Transverse colon (tissue), 4 donors: ENCODE data around the gene PROKR1. TPM values are rescaled to one million over a fixed set of nuclear protein-coding genes. Genes with fewer than 3 reads are reported as not detected.

Source experiments
- DNase-seq: peaks from one replicate; pipeline ENCODE4 v3.0.0-alpha.2; 2019
- H3K27ac ChIP-seq, 4 donors: fragments of 200-600 bp; sonication (generic); 2 replicates each; pipeline ENCODE4 v1.5.1; 2016 to 2018; ENCODE audit warnings: inconsistent platforms in 4 of 4
- H3K27me3 ChIP-seq: fragments of 200-600 bp; sonication (generic); 2 replicates; pipeline ENCODE4 v1.5.1; 2017; ENCODE audit warnings: inconsistent platforms
- H3K36me3 ChIP-seq, 4 donors: fragments of 200-600 bp; sonication (generic); 2 replicates each; pipeline ENCODE4 v1.5.1; 2017 to 2019; ENCODE audit warnings: inconsistent platforms in 4 of 4
- H3K4me1 ChIP-seq, 4 donors: fragments of 200-600 bp; sonication (generic); 2 replicates each; pipeline ENCODE4 v1.5.1; 2017 to 2020; ENCODE audit warnings: inconsistent platforms in 4 of 4
- H3K4me3 ChIP-seq, 4 donors: fragments of 200-600 bp; sonication (generic); 1 replicate in 1 of 4; 2 replicates in 3 of 4; pipeline versions ENCODE4 v1.5.1 to v1.6.1; 2017 to 2019; ENCODE audit warnings: inconsistent platforms in 4 of 4
- H3K9me3 ChIP-seq, 2 donors: fragments of 200-600 bp; sonication (generic); 2 replicates each; pipeline ENCODE4 v1.5.1; 2017 to 2019; ENCODE audit warnings: inconsistent platforms in 2 of 2
- EP300 ChIP-seq: sonication (generic); formaldehyde crosslinking; IDR thresholded peaks from one replicate; pipeline ENCODE4 v1.6.1; 2017; ENCODE audit warnings: antibody characterized with exemption, low read depth
- POLR2A ChIP-seq: fragments of 450-650 bp; IDR thresholded peaks from one replicate; pipeline ENCODE4 v1.6.1; 2016; ENCODE audit warnings: antibody characterized with exemption, mild to moderate bottlenecking, moderate library complexity
- POLR2AphosphoS5 ChIP-seq, 3 donors: sonication (generic); formaldehyde crosslinking; IDR thresholded peaks; one replicate each; pipeline ENCODE4 v1.6.1; 2016; ENCODE audit warnings: antibody characterized with exemption in 3 of 3
- WGBS, 2 donors: methylation state at CpG; one replicate each; pipeline ENCODE4 v1.1.5; 2018; ENCODE audit warnings: low coverage in 1 of 2; 5-methylcytosine and 5-hydroxymethylcytosine counted together
- in situ Hi-C, 4 donors: fragments of 200-750 bp; cut with MboI; loops; one replicate each; pipeline versions ENCODE4 v1.15.0 to v1.15.1; 2017; ENCODE audit warnings: low sequenced_read_pairs in 3 of 4, low pct_ligation_motif_present in 1 of 4, low pct_unique_long_range_greater_than_20kb in 1 of 4
- intact Hi-C: fragments of 100-400 bp; cut with DNase I; formaldehyde crosslinking; loops from one replicate; pipeline ENCODE4 v1.15.1; 2023; ENCODE audit warnings: low total_unique reads
- total RNA-seq, 4 donors: library from RNA; depleted of rRNA; stranded (reverse); fragments of >200 nt; gene quantifications; one replicate each; pipeline ENCODE4 v1.1.0, GENCODE V29; 2016
- TF ChIP-seq, protein P1 (sequence below), 5 experiments: fragments of 200-600 bp in 3 of 5; fragments of 450-650 bp in 2 of 5; sonication (generic) in 3 of 5; IDR thresholded peaks; 1 replicate in 2 of 5; 2 replicates in 3 of 5; pipeline ENCODE4 v1.5.1; 2016 to 2017; ENCODE audit warnings: antibody characterized with exemption in 5 of 5, inconsistent platforms in 3 of 5, mild to moderate bottlenecking in 2 of 5, moderate library complexity in 1 of 5

The PROKR1 gene
- total RNA-seq, 4 donors from 2014 or later = 0.16 to 2.2 TPM; not detected in 2

DNA sequence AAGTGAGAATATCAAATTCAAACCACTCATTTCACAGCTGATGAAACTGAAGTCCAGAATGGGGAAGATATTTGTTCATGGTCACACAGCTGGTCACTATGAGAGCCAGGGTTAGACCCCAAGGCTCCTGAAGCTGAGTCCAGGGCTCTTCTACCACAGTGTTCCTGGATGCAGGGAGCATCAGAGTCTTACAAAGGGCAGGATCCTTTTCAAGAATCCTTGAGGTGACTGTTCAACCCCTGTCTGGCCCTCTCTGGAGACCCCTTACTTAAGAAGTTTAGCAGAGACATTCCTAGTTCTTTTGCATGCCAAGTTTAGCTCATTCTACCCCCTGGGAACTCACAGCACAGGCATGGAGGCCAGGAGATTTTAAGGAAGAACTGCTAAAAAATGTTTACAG, 15.7 kb downstream of the PROKR1 start:
- H3K27me3 ChIP-seq = no peaks in the 10 kb centered on the region
- in situ Hi-C loops = no loop called here
- H3K4me1 ChIP-seq = no peaks in the 10 kb centered on the region
- TF ChIP-seq POLR2AphosphoS5 (IDR thresholded peaks at IDR 0.05) (no peak), POLR2A (no peak), EP300 (no peak)
- TF ChIP-seq, protein P1, sequence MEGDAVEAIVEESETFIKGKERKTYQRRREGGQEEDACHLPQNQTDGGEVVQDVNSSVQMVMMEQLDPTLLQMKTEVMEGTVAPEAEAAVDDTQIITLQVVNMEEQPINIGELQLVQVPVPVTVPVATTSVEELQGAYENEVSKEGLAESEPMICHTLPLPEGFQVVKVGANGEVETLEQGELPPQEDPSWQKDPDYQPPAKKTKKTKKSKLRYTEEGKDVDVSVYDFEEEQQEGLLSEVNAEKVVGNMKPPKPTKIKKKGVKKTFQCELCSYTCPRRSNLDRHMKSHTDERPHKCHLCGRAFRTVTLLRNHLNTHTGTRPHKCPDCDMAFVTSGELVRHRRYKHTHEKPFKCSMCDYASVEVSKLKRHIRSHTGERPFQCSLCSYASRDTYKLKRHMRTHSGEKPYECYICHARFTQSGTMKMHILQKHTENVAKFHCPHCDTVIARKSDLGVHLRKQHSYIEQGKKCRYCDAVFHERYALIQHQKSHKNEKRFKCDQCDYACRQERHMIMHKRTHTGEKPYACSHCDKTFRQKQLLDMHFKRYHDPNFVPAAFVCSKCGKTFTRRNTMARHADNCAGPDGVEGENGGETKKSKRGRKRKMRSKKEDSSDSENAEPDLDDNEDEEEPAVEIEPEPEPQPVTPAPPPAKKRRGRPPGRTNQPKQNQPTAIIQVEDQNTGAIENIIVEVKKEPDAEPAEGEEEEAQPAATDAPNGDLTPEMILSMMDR (IDR thresholded peaks at IDR 0.05) = no peak
- no peaks in the 10 kb centered on the region for H3K9me3 ChIP-seq
- no peak overlapping the region for H3K27ac ChIP-seq
- no peak for DNase-seq
- no peaks in the 10 kb centered on the region for H3K36me3 ChIP-seq
- no peak overlapping the region for H3K4me3 ChIP-seq
- intact Hi-C loops = no loop called here

DNA sequence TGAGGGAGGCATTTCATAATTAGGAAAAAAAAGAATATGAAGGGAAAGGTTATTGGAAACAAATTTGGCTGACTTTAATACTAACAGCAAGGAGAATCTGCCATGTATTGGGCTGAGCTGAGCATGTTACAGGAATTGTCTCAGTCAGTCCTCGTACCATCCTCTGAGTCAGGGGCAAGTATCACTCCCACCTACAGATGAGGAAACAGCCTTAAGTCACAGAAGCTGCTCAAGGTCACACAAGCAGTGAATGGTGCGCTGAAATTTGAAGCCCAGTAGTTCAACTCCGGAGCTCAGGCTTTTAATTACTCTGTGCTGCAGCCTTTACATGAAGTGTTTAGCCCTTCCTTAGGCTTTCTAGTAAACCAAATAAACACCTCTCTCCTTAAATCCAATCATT, 17.3 kb downstream of the PROKR1 start:
- no peak for DNase-seq
- H3K4me3 ChIP-seq = no peak overlapping the region
- no peaks in the 10 kb centered on the region for H3K36me3 ChIP-seq
- H3K4me1 ChIP-seq = no peaks in the 10 kb centered on the region
- no peaks in the 10 kb centered on the region for H3K9me3 ChIP-seq
- TF ChIP-seq POLR2A = no peak
- no peak for TF ChIP-seq POLR2AphosphoS5 (IDR thresholded peaks at IDR 0.05)
- no peak for TF ChIP-seq EP300
- TF ChIP-seq, protein P1 (IDR thresholded peaks at IDR 0.05) = no peak
- in situ Hi-C loops = no loop called here
- 68 to 73% methylated on average over 2 to 3 of the region's 3 CpGs for WGBS, 2 donors
- H3K27me3 ChIP-seq = no peaks in the 10 kb centered on the region
- intact Hi-C loops = no loop called here
- H3K27ac ChIP-seq = no peak overlapping the region

DNA sequence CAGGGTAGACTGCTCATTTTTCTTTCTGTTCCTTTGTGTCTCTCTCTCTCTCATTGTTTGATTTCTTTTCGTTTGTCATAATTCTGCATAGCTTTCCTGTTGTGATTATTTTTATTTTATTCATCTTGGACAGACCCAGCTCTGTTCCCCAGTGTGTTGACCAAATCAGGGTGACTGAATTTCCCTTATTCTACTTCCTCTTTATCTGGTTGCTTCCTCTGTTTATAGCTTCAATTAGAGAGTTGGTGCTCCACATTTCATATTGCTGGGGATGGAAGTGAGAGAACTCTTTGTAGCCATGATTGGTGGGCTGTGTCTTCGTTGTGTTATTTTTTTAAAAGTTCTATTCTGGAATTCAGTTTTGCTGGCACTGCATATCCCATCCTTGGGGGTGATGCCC, 19.1 kb downstream of the PROKR1 start:
- Histone ChIP-seq H3K4me1 (no peaks in the 10 kb centered on the region), H3K27me3 (no peaks in the 10 kb centered on the region), H3K36me3 (no peaks in the 10 kb centered on the region), H3K4me3 (no peak overlapping the region), H3K27ac (no peak overlapping the region), H3K9me3 (no peaks in the 10 kb centered on the region)
- no peak for TF ChIP-seq EP300
- TF ChIP-seq POLR2AphosphoS5 (IDR thresholded peaks at IDR 0.05) = no peak
- intact Hi-C loops = no loop called here
- in situ Hi-C loops = no loop called here
- DNase-seq = no peak
- 51 to 55% methylated on average over 2 of the region's 2 CpGs for WGBS, 2 donors

DNA sequence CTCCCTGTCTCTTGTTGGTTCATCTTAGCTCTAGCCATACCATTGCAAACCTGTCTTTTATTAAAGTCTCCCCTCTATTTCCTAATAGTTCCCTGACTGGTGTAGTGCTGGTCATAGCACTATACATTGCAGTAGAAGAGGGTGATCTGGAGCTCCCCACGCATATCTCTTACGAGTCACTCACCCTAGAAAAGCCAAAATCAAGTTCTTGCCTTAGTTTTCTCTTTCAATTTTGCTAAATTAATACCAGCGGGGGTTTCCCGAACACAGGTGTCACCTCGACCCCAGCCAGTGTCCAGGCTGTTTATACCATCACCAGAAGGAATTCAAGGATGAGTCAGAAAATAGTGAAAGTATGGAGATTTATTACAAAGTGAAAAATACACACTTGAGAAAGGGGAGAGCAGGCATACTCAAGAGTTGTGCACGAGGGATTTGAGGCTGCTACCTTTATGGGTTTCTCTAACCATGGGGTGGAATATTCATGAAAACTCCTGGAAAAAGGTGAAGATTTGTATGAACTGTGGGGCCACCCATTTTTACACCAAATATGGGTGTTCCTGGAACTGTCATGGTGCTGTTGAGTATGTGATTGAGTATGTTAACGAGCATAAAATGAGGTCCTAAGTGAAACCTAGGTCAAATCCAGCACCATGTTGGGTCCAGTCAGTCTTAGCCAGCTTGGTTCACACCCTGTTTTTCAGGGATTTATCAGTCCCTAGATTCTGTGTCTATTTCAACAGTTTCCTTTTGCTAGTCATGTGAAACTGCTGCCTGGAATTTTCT, 20.2 kb downstream of the PROKR1 start:
- TF ChIP-seq, protein P1 (IDR thresholded peaks at IDR 0.05) = no peak
- TF ChIP-seq POLR2A (no peak), POLR2AphosphoS5 (IDR thresholded peaks at IDR 0.05) (no peak)
- intact Hi-C loops = no loop called here
- Histone ChIP-seq H3K27me3 (no peaks in the 10 kb centered on the region), H3K4me1 (no peaks in the 10 kb centered on the region), H3K9me3 (no peaks in the 10 kb centered on the region), H3K4me3 (no peak overlapping the region), H3K27ac (no peak overlapping the region), H3K36me3 (no peaks in the 10 kb centered on the region)
- 73 to 75% methylated on average over 7 of the region's 7 CpGs for WGBS, 2 donors
- no peak for DNase-seq
- in situ Hi-C loops = no loop called here

DNA sequence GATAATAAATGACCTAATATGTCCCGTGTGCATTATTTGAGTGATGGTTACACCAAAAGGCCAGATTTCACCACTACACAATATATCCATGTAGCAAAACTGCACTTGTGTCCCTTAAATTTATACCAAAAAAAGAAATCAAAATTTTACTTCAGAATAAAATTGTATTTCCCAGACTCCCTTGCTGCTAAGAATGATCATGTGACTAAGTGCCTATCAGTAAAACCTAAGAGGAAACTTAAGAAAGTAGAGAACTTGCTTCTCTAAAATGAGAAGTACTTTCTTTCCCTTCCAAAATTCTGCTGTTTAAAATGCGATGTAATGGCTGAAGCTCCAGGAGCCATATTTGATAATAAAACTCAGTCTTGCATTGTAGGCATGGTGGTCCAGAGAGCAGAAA, 24.0 kb downstream of the PROKR1 start:
- no peak for DNase-seq
- no peaks in the 10 kb centered on the region for H3K9me3 ChIP-seq
- H3K4me1 ChIP-seq = no peaks in the 10 kb centered on the region
- TF ChIP-seq POLR2A = no peak
- no peak for TF ChIP-seq EP300
- no peak for TF ChIP-seq POLR2AphosphoS5 (IDR thresholded peaks at IDR 0.05)
- TF ChIP-seq, protein P1 (IDR thresholded peaks at IDR 0.05) = no peak
- WGBS, 2 donors = 95% methylated on average over 2 of the region's 2 CpGs
- no peak overlapping the region for H3K4me3 ChIP-seq
- intact Hi-C loops = no loop called here
- no peaks in the 10 kb centered on the region for H3K27me3 ChIP-seq
- H3K27ac ChIP-seq = no peak overlapping the region
- in situ Hi-C loops = no loop called here
- no peaks in the 10 kb centered on the region for H3K36me3 ChIP-seq
